H1 (cell line): Measurements from ENCODE around the gene OXTR. TPM values are rescaled to one million over a fixed set of nuclear protein-coding genes. Genes with fewer than 3 reads are reported as not detected.

Experiments
- CTCF ChIA-PET: fragments of 300-600 bp; sonication (Branson Sonifier 250); formaldehyde crosslinking; loops from one replicate; lab custom pipeline; 2021; ENCODE audit not compliant: partially characterized antibody; lab: Charles Lee
- POLR2A ChIA-PET: fragments of 300-600 bp; sonication (Branson Sonifier 250); formaldehyde crosslinking; loops from one replicate; lab custom pipeline; 2021; ENCODE audit warnings: inconsistent platforms; ENCODE audit not compliant: partially characterized antibody; lab: Charles Lee
- DNase-seq, 2 experiments: peaks; one replicate each; pipeline versions ENCODE4 v3.0.0 to v3.0.0-alpha.2; 2010 to 2022; ENCODE audit warnings: low spot score in 2 of 2, low read depth in 1 of 2, mixed read lengths in 1 of 2
- FAIRE-seq: peaks from 2 replicates; lab custom pipeline; 2011; peaks lifted over from hg19 to GRCh38; lab: Jason Lieb, UNC
- H2AFZ ChIP-seq: 2 replicates; pipeline ENCODE4 v1.8.1; 2012; ENCODE audit warnings: low read length, inconsistent platforms
- H2AK5ac ChIP-seq: 2 replicates; pipeline ENCODE4 v1.6.1; 2013; ENCODE audit warnings: low read depth, low read length
- H2BK120ac ChIP-seq: replicated peaks from 2 replicates; pipeline ENCODE3; 2013; ENCODE audit warnings: low read depth, low read length, inconsistent platforms
- H2BK12ac ChIP-seq: 2 replicates; pipeline ENCODE4 v1.6.1; 2013; ENCODE audit warnings: low read depth, low read length
- H2BK15ac ChIP-seq: 2 replicates; pipeline ENCODE4 v1.6.1; 2013; ENCODE audit warnings: low read length
- H2BK20ac ChIP-seq: 2 replicates; pipeline ENCODE4 v1.6.1; 2013; ENCODE audit warnings: low read length
- H2BK5ac ChIP-seq: 2 replicates; pipeline ENCODE4 v1.6.1; 2013; ENCODE audit warnings: low read depth, low read length
- H3K14ac ChIP-seq: 2 replicates; pipeline ENCODE4 v1.6.1; 2013; ENCODE audit warnings: inconsistent platforms; ENCODE audit not compliant: insufficient read length
- H3K18ac ChIP-seq: 2 replicates; pipeline ENCODE4 v1.6.1; 2013; ENCODE audit warnings: low read length; ENCODE audit errors: extremely low read depth
- H3K23ac ChIP-seq: 2 replicates; pipeline ENCODE4 v1.6.1; 2013; ENCODE audit warnings: inconsistent platforms; ENCODE audit not compliant: insufficient read length
- H3K23me2 ChIP-seq: 2 replicates; pipeline ENCODE4 v1.6.1; 2013; ENCODE audit warnings: low read depth, low read length
- H3K27ac ChIP-seq: 2 replicates; pipeline ENCODE4 v1.6.1; 2011; ENCODE audit warnings: low read depth, low read length, inconsistent platforms
- H3K27me3 ChIP-seq, 4 experiments: replicated peaks in 1 of 4; 1 replicate in 1 of 4; 2 replicates in 3 of 4; pipeline versions ENCODE4 v1.6.1 to v1.8.1; 2011 to 2013; ENCODE audit warnings: low read length in 3 of 4, mild to moderate bottlenecking in 3 of 4, inconsistent platforms in 2 of 4, mixed read lengths in 2 of 4, moderate library complexity in 1 of 4; ENCODE audit not compliant: control insufficient read depth in 3 of 4, insufficient read depth in 3 of 4; ENCODE audit errors: extremely low read depth in 1 of 4
- H3K36me3 ChIP-seq, 4 experiments: 2 replicates each; pipeline versions ENCODE4 v1.6.1 to v1.8.1; 2011 to 2013; ENCODE audit warnings: mild to moderate bottlenecking in 4 of 4, low read length in 3 of 4, moderate library complexity in 2 of 4, control low read depth in 1 of 4, inconsistent platforms in 1 of 4; ENCODE audit not compliant: insufficient read depth in 4 of 4, control insufficient read depth in 2 of 4
- H3K4ac ChIP-seq: replicated peaks from 2 replicates; pipeline ENCODE3; 2013; ENCODE audit warnings: low read length, low read depth, mixed read lengths, inconsistent platforms; ENCODE audit not compliant: insufficient read length
- H3K4me1 ChIP-seq, 4 experiments: replicated peaks in 1 of 4; 1 replicate in 1 of 4; 2 replicates in 3 of 4; pipeline versions ENCODE4 v1.6.1 to v1.8.1; 2011 to 2013; ENCODE audit warnings: low read length in 3 of 4, inconsistent platforms in 2 of 4, mixed read lengths in 1 of 4; ENCODE audit not compliant: insufficient read depth in 4 of 4, control insufficient read depth in 3 of 4
- H3K4me2 ChIP-seq, 2 experiments: 2 replicates each; pipeline versions ENCODE4 v1.6.1 to v1.8.1; 2011 to 2013; ENCODE audit warnings: low read depth in 2 of 2, low read length in 2 of 2, control low read depth in 1 of 2, inconsistent platforms in 1 of 2, mild to moderate bottlenecking in 1 of 2; ENCODE audit not compliant: insufficient read depth in 1 of 2
- H3K4me3 ChIP-seq, 4 experiments: fragments of 200-600, 300-600 bp in 1 of 4; sonication (generic), shearing (Covaris generic), sonication (Bioruptor Twin) in 1 of 4; 2 replicates each; pipeline versions ENCODE4 v1.5.1 to v1.8.1; 2011 to 2016; ENCODE audit warnings: low read length in 4 of 4, low read depth in 3 of 4, control low read depth in 2 of 4, inconsistent platforms in 2 of 4, mild to moderate bottlenecking in 2 of 4, mixed read lengths in 1 of 4, moderate library complexity in 1 of 4; ENCODE audit not compliant: insufficient read depth in 2 of 4; ENCODE audit errors: extremely low read depth in 1 of 4
- H3K56ac ChIP-seq: replicated peaks from 2 replicates; pipeline ENCODE3; 2013; ENCODE audit warnings: low read depth, mild to moderate bottlenecking, mixed read lengths, low read length, inconsistent platforms; ENCODE audit not compliant: insufficient read length
- H3K79me1 ChIP-seq: 2 replicates; pipeline ENCODE4 v1.6.1; 2013; ENCODE audit warnings: low read depth, low read length, control low read depth
- H3K79me2 ChIP-seq, 2 experiments: 2 replicates each; pipeline versions ENCODE4 v1.6.1 to v1.8.1; 2012 to 2013; ENCODE audit warnings: low read length in 2 of 2, mild to moderate bottlenecking in 2 of 2, inconsistent platforms in 1 of 2; ENCODE audit not compliant: insufficient read depth in 2 of 2, control insufficient read depth in 1 of 2
- H3K9ac ChIP-seq, 4 experiments: replicated peaks in 1 of 4; 1 replicate in 1 of 4; 2 replicates in 3 of 4; pipeline versions ENCODE4 v1.6.1 to v1.8.1; 2011 to 2013; ENCODE audit warnings: low read depth in 3 of 4, low read length in 3 of 4, control low read depth in 2 of 4, mild to moderate bottlenecking in 2 of 4, moderate library complexity in 2 of 4, inconsistent platforms in 1 of 4; ENCODE audit errors: extremely low read depth in 1 of 4
- H3K9me3 ChIP-seq, 2 experiments: 2 replicates each; pipeline versions ENCODE4 v1.6.1 to v1.8.1; 2012 to 2013; ENCODE audit warnings: mild to moderate bottlenecking in 2 of 2, moderate library complexity in 2 of 2, control low read depth in 1 of 2, inconsistent platforms in 1 of 2, low read depth in 1 of 2, low read length in 1 of 2, mixed read lengths in 1 of 2; ENCODE audit not compliant: insufficient read depth in 2 of 2
- H4K20me1 ChIP-seq, 2 experiments: replicated peaks in 1 of 2; 2 replicates each; pipeline versions ENCODE3 to v1.8.1; 2011 to 2013; ENCODE audit warnings: inconsistent platforms in 2 of 2, low read length in 2 of 2, mild to moderate bottlenecking in 1 of 2; ENCODE audit not compliant: insufficient read depth in 2 of 2, control insufficient read depth in 1 of 2
- H4K5ac ChIP-seq: 2 replicates; pipeline ENCODE4 v1.6.1; 2013; ENCODE audit warnings: low read length, low read depth, mixed read lengths, inconsistent platforms; ENCODE audit not compliant: insufficient read length
- H4K8ac ChIP-seq: 2 replicates; pipeline ENCODE4 v1.8.0; 2013; ENCODE audit warnings: mild to moderate bottlenecking, moderate library complexity, low read length, inconsistent platforms; ENCODE audit not compliant: insufficient read depth; ENCODE audit errors: extremely low read depth
- H4K91ac ChIP-seq: replicated peaks from 2 replicates; pipeline ENCODE3; 2013; ENCODE audit warnings: low read length, mixed read lengths, inconsistent platforms; ENCODE audit not compliant: insufficient read length
- ASH2L ChIP-seq: fragments of 200-600, 300-600 bp; sonication (generic); IDR thresholded peaks from one replicate; pipeline ENCODE4 v1.7.1; 2017; ENCODE audit warnings: low read length
- CBX8 ChIP-seq: fragments of 300-800, 300-1000 bp; sonication (generic); IDR thresholded peaks from 2 replicates; pipeline ENCODE4 v1.7.1; 2016; ENCODE audit warnings: low read depth, low read length, borderline replicate concordance
- CTCF ChIP-seq, 3 experiments: IDR thresholded peaks; 1 replicate in 2 of 3; 2 replicates in 1 of 3; pipeline versions ENCODE4 v1.5.1 to v1.6.1; 2011; ENCODE audit warnings: low read length in 3 of 3, mild to moderate bottlenecking in 3 of 3, inconsistent platforms in 2 of 3, low read depth in 1 of 3, moderate library complexity in 1 of 3; ENCODE audit not compliant: insufficient read depth in 1 of 3; ENCODE audit errors: control extremely low read depth in 1 of 3
- GABPA ChIP-seq: IDR thresholded peaks from 2 replicates; pipeline ENCODE4 v1.6.1; 2011; ENCODE audit warnings: mild to moderate bottlenecking, low read length, moderate library complexity, borderline replicate concordance; ENCODE audit not compliant: insufficient read depth
- HDAC6 ChIP-seq: IDR thresholded peaks from one replicate; pipeline ENCODE4 v1.7.1; 2012; ENCODE audit warnings: low read depth, mild to moderate bottlenecking, inconsistent platforms, low read length, moderate library complexity
- NANOG ChIP-seq: IDR thresholded peaks from 2 replicates; pipeline ENCODE4 v1.6.1; 2011; ENCODE audit warnings: low read length, low read depth, mild to moderate bottlenecking, inconsistent platforms; ENCODE audit not compliant: insufficient read depth, poor library complexity, severe bottlenecking
- WGBS, 2 experiments: shearing (Covaris generic) in 1 of 2; methylation state at CpG; one replicate each; pipeline versions ENCODE4 v1.1.6 to v1.1.7; 2013 to 2015; ENCODE audit warnings: low lambda C conversion rate in 2 of 2, mixed read lengths in 2 of 2, inconsistent platforms in 1 of 2, low coverage in 1 of 2, missing lambda C conversion rate in 1 of 2; ENCODE audit not compliant: insufficient replicate concordance in 2 of 2, insufficient coverage in 1 of 2, insufficient read length in 1 of 2; ENCODE audit errors: extremely low coverage in 1 of 2, missing lambda C conversion rate in 1 of 2; 5-methylcytosine and 5-hydroxymethylcytosine counted together
- long read RNA-seq, 2 experiments: library from RNA in 1 of 2; library from capped mRNA in 1 of 2; stranded (forward); transcript quantifications; one replicate each; pipeline ENCODE4 v2.0.0, GENCODE V29; 2021; ENCODE audit warnings: inconsistent platforms in 1 of 2
- polyA minus RNA-seq, 3 experiments: library from RNA; depleted of rRNA, polyadenylated mRNA; stranded (reverse); fragments of >200 nt; gene quantifications; 1 replicate in 2 of 3; 2 replicates in 1 of 3; pipeline ENCODE4 v1.2.3, GENCODE V29; 2011
- polyA plus RNA-seq, 7 experiments: library from polyadenylated mRNA; depleted of rRNA in 3 of 7; stranded (reverse) in 5 of 7; unstranded in 2 of 7; fragments of >200 nt in 5 of 7; fragments of 200-250 nt in 2 of 7; gene quantifications; 1 replicate in 5 of 7; 2 replicates in 1 of 7; 4 replicates in 1 of 7; pipeline versions ENCODE4 v1.2.1 to v1.2.3, GENCODE V29; 2011 to 2013; ENCODE audit warnings: missing spikeins in 2 of 7, mixed read lengths in 2 of 7
- total RNA-seq: library from RNA; stranded (reverse); fragmentation: NEBNext Ultra II Directional; extraction: Animal tissue kit (Norgen Biotek cat#: 25700); gene quantifications from 2 replicates; pipeline ENCODE4 v1.2.1, GENCODE V29; 2021

OXTR gene
- total RNA-seq (2.2 and 2.3 TPM in 2 replicates), polyA plus RNA-seq (2011; rRNA removed) (0.77 and 0.91 TPM in 2 replicates), polyA minus RNA-seq (2011; rRNA and poly(A)+ RNA removed) (0.85 and 1.0 TPM in 2 replicates)
- 0.76 TPM for polyA plus RNA-seq (2011; cell fraction: cytosol; rRNA removed)
- 4.0 TPM for polyA plus RNA-seq (2011; cell fraction: nucleus; rRNA removed)
- polyA plus RNA-seq (2012, experiment 1 of 2), result 0.92 to 1.5 TPM (median 1.2 TPM) in 4 replicates
- polyA plus RNA-seq (2012, experiment 2 of 2), result 0.33 TPM
- 1.5 TPM for polyA plus RNA-seq (2013, experiment 1 of 2)
- 1.7 TPM for polyA plus RNA-seq (2013, experiment 2 of 2)
- 1.1 TPM for polyA minus RNA-seq (2011; cell fraction: cytosol; rRNA and poly(A)+ RNA removed)
- polyA minus RNA-seq (2011; cell fraction: nucleus; rRNA and poly(A)+ RNA removed), result 4.5 TPM
- long read RNA-seq, experiment 1, partial matches to known transcripts, result 0 of 1 reads
- long read RNA-seq, experiment 1, other reads (novel, unspliced or antisense), result 1 of 1 reads
- long read RNA-seq, experiment 2, result 0 reads

- H2BK15ac ChIP-seq, result no peak within 1 kb of the TSS
- H3K4me3 ChIP-seq, result peak within 1 kb of the TSS; percentile 20 to 53 (median 37); a peak in 7 of 8 replicates
- H2BK120ac ChIP-seq, result no peak within 1 kb of the TSS
- FAIRE-seq, result no peak
- 8% methylated on average over 53 of the region's 53 CpGs; no CpG with 5 or more reads in 1 of the 2 experiments for WGBS, 2 experiments
- H2BK5ac ChIP-seq, result no peak within 1 kb of the TSS
- peaks cover 2 to 3% of the 10 kb centered on the region in 2 experiments for H4K20me1 ChIP-seq
- peaks cover 24 to 38% (median 37%) of the 10 kb centered on the region in 4 experiments for H3K27me3 ChIP-seq
- H2BK12ac ChIP-seq, result peak within 1 kb of the TSS; percentile 71; the same call in 1 of the 2 replicates
- no peak within 1 kb of the TSS for H3K23ac ChIP-seq
- 0 out of 2 replicates have a peak within 1 kb of the TSS, but pooled peaks have one; percentile 25 for H2AFZ ChIP-seq
- no peak within 1 kb of the TSS for H2AK5ac ChIP-seq
- H2BK20ac ChIP-seq, result no peak within 1 kb of the TSS
- peaks cover 0 to 17% (median 8%) of the 10 kb centered on the region in 4 experiments; a peak in 6 of 7 replicates for H3K4me1 ChIP-seq
- H3K23me2 ChIP-seq, result peaks cover 2% of the 10 kb centered on the region; the same call in 1 of the 2 replicates
- no peak within 1 kb of the TSS for H3K27ac ChIP-seq
- H3K79me1 ChIP-seq, result no peaks in the 10 kb centered on the region
- H3K4me2 ChIP-seq, result peak within 1 kb of the TSS; percentile 58 to 85
- H3K4ac ChIP-seq, result no peak within 1 kb of the TSS
- H3K14ac ChIP-seq, result no peak within 1 kb of the TSS
- no peak within 1 kb of the TSS for H3K18ac ChIP-seq
- H4K91ac ChIP-seq, result no peak within 1 kb of the TSS
- peak; percentile 72 to 97 for DNase-seq
- peak within 1 kb of the TSS; percentile 51; the same call in 1 of the 2 replicates for H4K8ac ChIP-seq
- CTCF ChIA-PET, result interaction anchor here (0.6 to 3.6 kb wide), 61 partner anchors 9 to 731 kb away, joined by 3 to 30 read pairs (median 4); partner anchors contain the start of gene CAV3
- H3K56ac ChIP-seq, result no peak within 1 kb of the TSS
- H3K9ac ChIP-seq, result no peak within 1 kb of the TSS; a peak in 1 of 7 replicates
- H3K36me3 ChIP-seq, result no peaks in the 10 kb centered on the region
- no peaks in the 10 kb centered on the region for H3K79me2 ChIP-seq
- POLR2A ChIA-PET, result interaction anchor here (1.1 to 1.2 kb wide), 2 partner anchors 56 to 71 kb away, joined by 3 to 4 read pairs; no protein-coding TSS in a partner anchor
- no peaks in the 10 kb centered on the region for H3K9me3 ChIP-seq
- H4K5ac ChIP-seq, result no peak within 1 kb of the TSS
- TF ChIP-seq CBX8 (no peak), GABPA (peak; percentile 61; the same call in 1 of the 2 replicates), NANOG (peak; percentile 1), HDAC6 (no peak), ASH2L (peak; percentile 54), CTCF (IDR thresholded peaks at IDR 0.05; ENCODE audit: control extremely low read depth in 1 of 3, insufficient read depth in 1 of 3, low read depth in 1 of 3, low read length in 3 of 3) (peak; percentile 98 to 99 (median 98))
These were observed at the start of gene OXTR for GRCh38 chr3:8769088-8769822. Gene OXTR (minus strand): TSS chr3:8769613. CDS start chr3:8768187, 1,426 bp downstream.
